PC-9 (cell line): ENCODE results near the gene PRKCA.

Experiments used
- CTCF ChIP-seq: fragments of 200-600 bp; sonication (generic); conservative IDR thresholded peaks from 2 replicates; pipeline ENCODE4 v1.6.1; 2017; ENCODE audit warnings: mixed run types, antibody characterized with exemption, mild to moderate bottlenecking, moderate library complexity
- EZH2 ChIP-seq: fragments of 200-600 bp; sonication (generic); IDR thresholded peaks from 2 replicates; pipeline ENCODE4 v1.8.0; 2017; ENCODE audit warnings: antibody characterized with exemption, low read depth

DNA sequence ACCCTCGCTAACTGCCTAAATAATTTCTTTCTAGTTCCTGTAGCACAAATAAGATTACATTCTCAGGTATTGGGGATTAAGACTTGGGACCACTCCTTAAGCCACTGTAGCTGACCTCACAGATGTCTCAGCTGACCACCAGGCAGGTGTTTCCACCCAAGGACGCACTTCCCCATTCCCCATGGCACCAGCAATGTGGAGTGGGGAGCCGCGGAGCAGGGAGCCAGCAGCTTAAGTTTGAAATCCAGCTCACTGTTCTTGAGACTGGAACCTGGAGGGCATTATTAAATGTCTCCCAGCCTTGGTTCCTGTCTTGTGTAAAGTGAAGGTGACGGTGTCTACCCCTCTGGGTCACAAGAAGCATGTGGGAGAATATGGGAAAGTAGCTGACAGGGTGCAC lies 283.1 kb downstream of the PRKCA start:
- TF ChIP-seq CTCF: no peak
- TF ChIP-seq EZH2: no peak
